UCSD-AML1 (cell line): Measurements from ENCODE around the gene ESR2.
A peak's percentile ranks its signal among the peaks of the same experiment; 100 is the strongest.
"Not testable (repeated sequence)": the region's sequence is repeated elsewhere in the genome, so short reads cannot be mapped to it uniquely, and the experiment has no call there.

Source experiments
- DNase-seq: peaks from one replicate; lab custom pipeline; 2025; ENCODE audit not compliant: unreplicated experiment; lab: John Stamatoyannopoulos, UW

The ESR2 gene

DNA sequence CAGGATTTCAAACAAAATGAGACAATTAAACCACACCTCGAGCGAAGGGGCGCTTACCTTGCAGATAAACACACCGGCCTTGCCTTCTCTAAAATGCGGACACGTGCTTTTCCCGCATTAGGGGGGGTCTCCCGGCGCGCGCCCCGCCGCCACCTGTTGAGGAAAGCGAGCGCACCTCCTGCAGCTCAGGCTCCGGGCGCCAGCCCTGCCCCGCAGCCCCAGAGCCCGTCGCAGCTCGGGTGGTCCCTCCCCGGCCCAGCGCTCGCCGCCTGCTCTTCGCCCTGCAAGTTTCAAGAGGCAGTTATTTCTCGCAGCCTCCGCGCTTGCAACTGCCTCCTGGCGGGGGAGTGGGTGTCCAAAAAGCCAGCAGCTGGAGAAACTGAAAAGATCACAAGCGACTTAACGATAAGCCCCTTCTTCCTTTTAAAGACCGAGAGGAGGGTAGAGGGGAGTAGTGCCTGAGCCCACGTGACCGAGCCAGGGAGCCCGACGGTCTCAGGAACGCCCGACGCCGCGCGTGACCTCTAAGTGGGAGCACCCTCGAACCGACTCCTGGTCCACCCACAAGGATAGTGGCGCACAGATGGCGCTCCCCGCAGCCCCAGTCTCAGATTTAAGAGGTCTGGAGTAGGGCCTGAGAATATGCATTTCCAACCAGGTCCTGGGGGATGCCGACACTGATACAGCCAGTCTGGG lies at the start of gene ESR2:
Gene ESR2, minus strand, starts transcription at position 396 of the 696 bp plus-strand sequence. CDS start 11,386 bp downstream, outside the sequence.
- DNase-seq = no peak

GRCh38 chr14:64340560-64341196 lies 46.5 kb upstream of the ESR2 start:
- DNase-seq = no peak

- DNase-seq = peak; percentile 93
Measured at GRCh38 chr14:64338616-64339316, 44.6 kb upstream of the ESR2 start.

DNA sequence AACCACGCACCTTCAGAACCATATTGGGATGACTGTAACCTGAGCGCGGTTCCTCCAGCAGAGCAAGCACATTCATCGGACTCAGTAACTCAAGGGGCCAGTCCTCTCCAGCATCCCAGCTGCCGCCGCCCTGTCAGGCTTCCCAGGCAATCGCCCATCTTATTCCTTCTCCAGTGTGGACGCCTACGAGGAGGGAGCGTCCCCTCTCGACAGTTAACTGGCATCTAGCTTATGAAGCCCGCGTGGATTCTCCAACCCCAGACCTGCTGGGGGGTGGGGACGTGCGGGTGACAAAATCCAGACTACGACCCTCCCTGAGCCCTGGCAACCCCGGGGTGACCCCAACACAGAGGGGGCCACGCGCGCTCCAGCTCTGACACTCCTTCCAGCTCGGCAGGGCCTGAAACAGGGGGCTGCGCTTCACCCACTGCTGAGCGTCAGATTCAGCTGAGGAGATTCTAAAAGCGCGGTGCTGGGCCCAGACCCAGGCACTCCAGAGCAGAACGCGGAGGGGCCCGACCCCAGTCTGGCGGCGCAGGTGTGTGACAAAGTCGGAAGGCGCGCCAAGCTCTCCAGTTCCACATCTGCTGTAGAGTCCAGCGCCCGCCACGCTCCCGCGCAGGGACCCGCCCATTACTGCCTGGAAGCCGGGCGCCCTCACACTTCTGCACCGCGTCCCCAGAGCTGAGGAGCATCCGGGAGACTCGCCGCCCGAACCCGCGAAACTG lies 43.9 kb upstream of the ESR2 start:
- peak; percentile 70 for DNase-seq

DNA sequence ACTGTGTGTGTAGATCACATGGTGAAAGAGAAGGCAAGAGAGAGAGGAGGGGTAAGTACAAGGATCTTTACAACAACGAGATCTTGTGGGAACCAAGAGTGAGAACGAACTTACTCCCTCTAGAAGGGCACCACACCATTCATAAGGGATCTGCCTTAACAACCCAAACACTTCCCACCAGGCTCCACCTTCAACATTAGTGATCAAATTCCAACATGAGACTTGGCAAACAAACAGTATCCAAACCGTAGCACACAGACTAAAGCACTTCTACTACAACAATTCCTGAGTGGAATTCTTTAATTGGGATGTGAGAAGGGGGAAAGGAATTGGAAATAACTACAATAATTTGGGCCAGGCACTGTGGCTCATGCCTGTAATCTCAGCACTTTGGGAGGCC lies 35.0 kb upstream of the ESR2 start:
- DNase-seq = no peak

- no peak for DNase-seq
Measured at GRCh38 chr14:64326502-64326901, 32.3 kb upstream of the ESR2 start.

GRCh38 chr14:64324895-64325294 lies 30.7 kb upstream of the ESR2 start:
- no peak for DNase-seq

- DNase-seq = no peak
Measured at GRCh38 chr14:64324461-64324860, 30.3 kb upstream of the ESR2 start.

- not testable (repeated sequence) for DNase-seq
Measured at GRCh38 chr14:64320362-64320761, 26.2 kb upstream of the ESR2 start.

DNA sequence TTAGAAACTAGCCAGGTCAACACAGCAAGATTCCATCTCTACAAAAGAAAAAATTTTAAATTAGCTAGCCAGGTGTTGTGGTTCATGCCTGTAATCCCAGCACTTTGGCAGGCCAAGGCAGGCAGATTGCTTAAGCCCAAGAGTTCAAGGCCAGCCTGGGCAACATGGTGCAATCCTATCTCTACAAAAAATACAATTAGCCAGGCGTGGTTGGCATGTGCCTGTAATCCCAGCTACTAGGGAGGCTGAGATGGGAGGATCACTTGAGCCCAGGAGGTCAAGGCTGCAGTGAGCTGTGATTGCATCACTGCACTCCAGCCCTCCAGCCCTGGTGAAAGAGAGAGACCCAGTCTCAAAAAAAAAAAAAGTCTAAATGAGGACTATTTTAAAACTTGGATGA lies 24.5 kb upstream of the ESR2 start:
- not testable (repeated sequence) for DNase-seq

DNA sequence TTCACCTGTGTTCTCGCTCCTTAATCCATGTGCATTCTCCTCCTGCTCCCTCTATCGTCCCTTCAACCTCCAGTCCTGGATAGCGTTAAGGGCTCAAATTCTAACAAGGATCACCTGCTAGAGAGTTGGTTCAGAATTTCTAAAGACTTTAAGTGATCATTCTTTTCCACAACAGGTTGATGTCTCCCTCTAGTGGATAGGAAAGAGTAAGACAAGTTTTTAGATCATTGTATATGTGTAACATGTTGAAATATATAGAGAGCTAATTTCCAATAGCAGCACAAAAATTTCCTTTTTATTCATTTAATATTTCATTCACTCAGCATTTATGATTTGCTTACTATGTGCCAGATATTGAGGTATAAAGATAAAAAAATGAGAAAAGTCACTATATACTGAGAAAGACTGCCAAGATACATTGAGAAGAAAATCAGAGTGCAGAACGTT lies 9.3 kb upstream of the ESR2 start:
- no peak for DNase-seq

DNA sequence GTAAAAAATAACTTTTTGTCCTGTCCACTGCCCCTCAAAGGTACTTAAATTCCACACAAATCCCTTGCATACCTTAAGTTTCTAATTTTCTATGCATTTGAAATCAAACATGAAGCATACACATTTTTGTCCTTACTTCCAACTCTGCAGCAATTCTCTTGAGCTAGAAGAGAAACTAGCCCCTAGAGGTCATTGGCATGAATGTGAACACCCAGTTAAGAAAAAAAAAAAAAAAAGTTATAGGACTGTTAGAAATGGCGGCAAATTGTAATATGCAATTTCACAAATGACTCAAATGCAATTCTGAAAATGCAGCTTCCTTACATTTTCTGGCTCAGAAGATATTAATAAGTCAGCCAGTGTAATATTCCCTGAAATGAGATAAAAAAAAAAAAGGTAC lies 4.6 kb upstream of the ESR2 start:
- no peak for DNase-seq

- no peak for DNase-seq
Measured at GRCh38 chr14:64296561-64296960, 2.4 kb upstream of the ESR2 start.

- DNase-seq = peak; percentile 66
Measured at GRCh38 chr14:64294672-64295413, 672 bp upstream of the ESR2 start.

GRCh38 chr14:64292197-64292596 lies 2.0 kb downstream of the ESR2 start:
- no peak for DNase-seq

- DNase-seq = no peak
Measured at GRCh38 chr14:64289571-64289970, 4.6 kb downstream of the ESR2 start.

DNA sequence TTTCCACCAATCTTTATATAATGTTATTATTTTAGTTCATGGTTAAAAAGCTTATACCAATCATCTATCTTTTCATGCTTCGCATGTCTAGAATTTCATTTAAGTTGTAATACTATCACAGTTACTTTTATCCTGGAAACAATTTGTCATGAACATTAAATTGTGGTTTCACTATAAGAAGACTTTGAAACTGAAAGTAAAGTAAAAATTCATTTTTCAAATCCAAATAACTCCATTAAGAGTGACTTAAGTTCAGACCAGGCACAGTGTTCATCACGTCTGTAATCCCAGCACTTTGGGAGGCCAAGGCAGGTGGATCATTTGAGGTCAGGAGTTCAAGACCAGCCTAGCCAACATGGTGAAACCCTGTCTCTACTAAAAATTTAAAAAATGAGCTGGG lies 12.4 kb downstream of the ESR2 start:
- DNase-seq = no peak

GRCh38 chr14:64279704-64280668 lies 14.2 kb downstream of the ESR2 start:
- DNase-seq = no peak

- DNase-seq = no peak
Measured at GRCh38 chr14:64278458-64278857, 15.7 kb downstream of the ESR2 start.

DNA sequence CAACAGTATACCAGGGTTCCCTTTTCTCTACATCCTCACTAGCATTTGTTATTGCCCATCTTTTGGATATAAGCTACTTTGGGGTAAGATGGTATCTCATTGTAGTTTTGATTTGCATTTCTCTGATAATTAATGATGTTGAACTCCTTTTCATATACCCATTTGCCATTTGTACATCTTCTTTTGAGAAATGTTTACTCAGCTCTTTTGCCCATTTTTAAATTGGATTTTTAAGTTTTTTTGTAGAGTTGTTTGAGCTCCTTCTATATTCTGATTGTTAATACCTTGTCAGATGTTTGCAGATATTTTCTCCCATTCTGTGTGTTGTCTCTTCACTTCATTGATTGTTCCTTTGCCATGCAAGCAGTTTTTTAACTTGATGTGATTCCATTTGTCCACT lies 22.2 kb downstream of the ESR2 start:
- no peak for DNase-seq
